ENCODE measurements around the gene BTBD17.

DNA sequence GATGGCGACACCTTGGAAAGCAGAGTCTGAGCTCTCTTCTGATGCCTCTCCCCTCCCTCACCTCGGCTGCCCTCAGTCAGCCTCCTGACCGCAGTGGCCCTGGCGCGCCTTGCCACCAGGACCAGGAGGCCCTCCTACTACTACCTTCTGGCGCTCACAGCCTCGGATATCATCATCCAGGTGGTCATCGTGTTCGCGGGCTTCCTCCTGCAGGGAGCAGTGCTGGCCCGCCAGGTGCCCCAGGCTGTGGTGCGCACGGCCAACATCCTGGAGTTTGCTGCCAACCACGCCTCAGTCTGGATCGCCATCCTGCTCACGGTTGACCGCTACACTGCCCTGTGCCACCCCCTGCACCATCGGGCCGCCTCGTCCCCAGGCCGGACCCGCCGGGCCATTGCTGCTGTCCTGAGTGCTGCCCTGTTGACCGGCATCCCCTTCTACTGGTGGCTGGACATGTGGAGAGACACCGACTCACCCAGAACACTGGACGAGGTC, 10.0 kb upstream of the BTBD17 start:
- TF ChIP-seq, protein P1, sequence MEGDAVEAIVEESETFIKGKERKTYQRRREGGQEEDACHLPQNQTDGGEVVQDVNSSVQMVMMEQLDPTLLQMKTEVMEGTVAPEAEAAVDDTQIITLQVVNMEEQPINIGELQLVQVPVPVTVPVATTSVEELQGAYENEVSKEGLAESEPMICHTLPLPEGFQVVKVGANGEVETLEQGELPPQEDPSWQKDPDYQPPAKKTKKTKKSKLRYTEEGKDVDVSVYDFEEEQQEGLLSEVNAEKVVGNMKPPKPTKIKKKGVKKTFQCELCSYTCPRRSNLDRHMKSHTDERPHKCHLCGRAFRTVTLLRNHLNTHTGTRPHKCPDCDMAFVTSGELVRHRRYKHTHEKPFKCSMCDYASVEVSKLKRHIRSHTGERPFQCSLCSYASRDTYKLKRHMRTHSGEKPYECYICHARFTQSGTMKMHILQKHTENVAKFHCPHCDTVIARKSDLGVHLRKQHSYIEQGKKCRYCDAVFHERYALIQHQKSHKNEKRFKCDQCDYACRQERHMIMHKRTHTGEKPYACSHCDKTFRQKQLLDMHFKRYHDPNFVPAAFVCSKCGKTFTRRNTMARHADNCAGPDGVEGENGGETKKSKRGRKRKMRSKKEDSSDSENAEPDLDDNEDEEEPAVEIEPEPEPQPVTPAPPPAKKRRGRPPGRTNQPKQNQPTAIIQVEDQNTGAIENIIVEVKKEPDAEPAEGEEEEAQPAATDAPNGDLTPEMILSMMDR (IDR thresholded peaks at IDR 0.05), result no peak
- no peak for TF ChIP-seq POLR2A (IDR thresholded peaks at IDR 0.05)
